IPS-15b (cell line): Measurements from ENCODE around the gene GOLIM4.
"Not testable (repeated sequence)": the region's sequence is repeated elsewhere in the genome, so short reads cannot be mapped to it uniquely, and the experiment has no call there.

ENCODE experiments used
- H3K27me3 ChIP-seq: one replicate; pipeline ENCODE4 v1.6.1; 2013; ENCODE audit warnings: low read length; ENCODE audit not compliant: control insufficient read depth, insufficient read depth
- H3K36me3 ChIP-seq: one replicate; pipeline ENCODE4 v1.6.1; 2013; ENCODE audit warnings: low read length; ENCODE audit not compliant: control insufficient read depth, insufficient read depth
- H3K4me1 ChIP-seq: one replicate; pipeline ENCODE4 v1.6.1; 2013; ENCODE audit warnings: mild to moderate bottlenecking, low read length; ENCODE audit not compliant: control insufficient read depth, insufficient read depth
- H3K4me3 ChIP-seq: one replicate; pipeline ENCODE4 v1.5.1; 2013; ENCODE audit warnings: low read depth, low read length
- H3K9ac ChIP-seq: one replicate; pipeline ENCODE4 v1.6.1; 2013; ENCODE audit warnings: low read depth, mild to moderate bottlenecking, low read length
- H3K9me3 ChIP-seq: one replicate; pipeline ENCODE4 v1.6.1; 2013; ENCODE audit warnings: mild to moderate bottlenecking, low read length; ENCODE audit not compliant: control insufficient read depth, insufficient read depth

GOLIM4 gene

GRCh38 chr3:168068346-168068745, 27.4 kb downstream of the GOLIM4 start:
- peaks cover 2% of the 10 kb centered on the region for H3K4me1 ChIP-seq

GRCh38 chr3:168066882-168067281, 28.8 kb downstream of the GOLIM4 start:
- Histone ChIP-seq H3K4me1 (no peaks in the 10 kb centered on the region), H3K4me3 (no peak overlapping the region), H3K9ac (no peak overlapping the region), H3K36me3 (no peaks in the 10 kb centered on the region), H3K9me3 (no peaks in the 10 kb centered on the region), H3K27me3 (no peaks in the 10 kb centered on the region)

More at GRCh38 chr3:168068346-168068745, 27.4 kb downstream of the GOLIM4 start:
- Histone ChIP-seq H3K9me3 (no peaks in the 10 kb centered on the region), H3K4me3 (no peak overlapping the region), H3K27me3 (no peaks in the 10 kb centered on the region), H3K9ac (no peak overlapping the region), H3K36me3 (no peaks in the 10 kb centered on the region)

DNA sequence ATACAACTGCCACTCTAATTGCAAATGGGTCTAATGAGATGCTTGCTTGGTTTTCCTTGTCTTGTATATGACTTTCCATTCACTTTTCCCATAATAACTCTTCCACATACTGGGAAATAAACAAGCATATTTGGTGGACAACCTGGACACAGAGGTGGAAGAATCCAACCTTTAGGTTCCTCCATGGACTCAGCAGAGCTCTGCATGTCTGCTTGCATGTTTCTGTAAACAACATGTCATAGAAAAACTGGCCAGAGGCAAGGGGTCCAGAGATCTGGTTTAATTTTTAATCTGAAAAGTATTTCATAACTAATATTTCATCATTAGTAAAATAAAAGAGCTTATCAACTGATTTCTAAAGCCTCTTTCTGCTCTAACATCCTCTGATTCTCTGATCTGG, 30.2 kb downstream of the GOLIM4 start:
- H3K36me3 ChIP-seq, result no peaks in the 10 kb centered on the region
- no peaks in the 10 kb centered on the region for H3K27me3 ChIP-seq
- no peak overlapping the region for H3K9ac ChIP-seq
- H3K4me3 ChIP-seq, result no peak overlapping the region
- H3K4me1 ChIP-seq, result no peaks in the 10 kb centered on the region
- H3K9me3 ChIP-seq, result no peaks in the 10 kb centered on the region

DNA sequence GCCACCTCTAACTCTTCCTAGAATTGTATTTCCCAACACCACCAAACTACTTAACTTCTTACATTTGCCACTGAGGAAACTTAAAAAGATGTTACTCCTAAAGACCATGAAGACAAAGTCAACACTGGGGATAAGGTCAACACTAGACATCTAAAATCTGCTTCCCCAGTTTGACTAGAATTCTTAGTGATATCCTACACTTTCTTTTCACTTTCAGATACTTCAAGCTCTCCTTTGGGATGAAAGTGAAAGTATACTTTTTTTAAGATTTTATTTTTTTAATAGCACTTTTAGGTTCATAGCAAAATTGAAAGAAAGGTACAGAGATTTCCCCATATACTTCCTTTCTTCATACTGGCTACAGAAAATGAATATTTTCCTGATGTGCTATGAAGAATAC, 32.6 kb downstream of the GOLIM4 start:
- Histone ChIP-seq H3K9ac (no peak overlapping the region), H3K9me3 (no peaks in the 10 kb centered on the region), H3K27me3 (no peaks in the 10 kb centered on the region), H3K4me3 (no peak overlapping the region), H3K4me1 (no peaks in the 10 kb centered on the region), H3K36me3 (no peaks in the 10 kb centered on the region)

DNA sequence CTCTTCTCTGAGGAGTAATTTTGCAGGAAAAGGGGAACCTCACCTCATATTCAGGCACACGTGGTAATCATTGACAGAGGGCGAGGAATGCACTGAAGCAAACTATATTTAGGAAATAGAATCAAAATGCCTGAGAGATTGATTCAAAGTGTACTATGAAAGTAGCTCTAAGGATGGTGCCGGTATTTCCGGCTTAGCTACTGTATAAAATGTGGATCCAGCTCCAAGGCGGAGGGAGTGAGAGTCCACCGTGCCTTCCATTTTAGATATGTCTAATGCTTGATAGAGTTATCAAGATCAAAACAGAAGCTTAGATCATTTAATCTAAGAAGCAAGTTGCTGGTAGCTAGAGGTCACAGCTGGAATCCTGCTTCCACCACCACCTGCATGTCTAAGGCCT, 33.0 kb downstream of the GOLIM4 start:
- Histone ChIP-seq H3K36me3 (no peaks in the 10 kb centered on the region), H3K4me3 (no peak overlapping the region), H3K27me3 (no peaks in the 10 kb centered on the region), H3K9ac (no peak overlapping the region), H3K9me3 (no peaks in the 10 kb centered on the region), H3K4me1 (no peaks in the 10 kb centered on the region)

DNA sequence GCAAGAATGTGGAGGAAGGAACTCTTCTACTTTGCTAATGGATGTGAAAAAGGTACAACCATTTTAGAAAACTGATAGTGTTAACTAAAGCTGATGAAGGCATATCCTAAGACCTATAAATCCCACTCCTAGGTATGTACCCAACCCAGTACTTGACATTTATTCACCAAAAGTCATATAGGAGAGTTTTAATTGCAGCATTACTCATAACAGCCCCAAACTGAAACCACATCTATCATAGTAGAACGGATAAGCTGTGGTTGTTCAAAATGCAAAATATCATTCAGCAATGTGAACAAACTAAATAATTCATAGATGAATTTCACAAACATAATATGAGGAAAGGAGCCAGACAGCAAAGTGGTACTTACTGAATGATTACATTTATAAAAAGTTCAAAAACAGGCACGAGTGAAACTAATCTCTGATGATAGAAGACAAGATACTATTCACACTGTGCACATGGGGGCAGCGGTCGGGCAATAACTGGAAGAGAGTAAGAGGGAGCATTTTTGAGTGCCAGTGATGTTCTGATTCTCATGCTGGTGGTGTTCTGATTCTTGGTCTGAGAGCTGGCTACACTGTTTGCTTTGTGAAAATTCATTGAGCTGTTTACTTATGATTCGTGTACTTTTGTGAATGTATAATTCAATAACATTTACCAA, 34.3 kb downstream of the GOLIM4 start:
- Histone ChIP-seq H3K9me3 (no peaks in the 10 kb centered on the region), H3K27me3 (no peaks in the 10 kb centered on the region), H3K36me3 (no peaks in the 10 kb centered on the region), H3K4me3 (no peak overlapping the region), H3K4me1 (no peaks in the 10 kb centered on the region), H3K9ac (no peak overlapping the region)

DNA sequence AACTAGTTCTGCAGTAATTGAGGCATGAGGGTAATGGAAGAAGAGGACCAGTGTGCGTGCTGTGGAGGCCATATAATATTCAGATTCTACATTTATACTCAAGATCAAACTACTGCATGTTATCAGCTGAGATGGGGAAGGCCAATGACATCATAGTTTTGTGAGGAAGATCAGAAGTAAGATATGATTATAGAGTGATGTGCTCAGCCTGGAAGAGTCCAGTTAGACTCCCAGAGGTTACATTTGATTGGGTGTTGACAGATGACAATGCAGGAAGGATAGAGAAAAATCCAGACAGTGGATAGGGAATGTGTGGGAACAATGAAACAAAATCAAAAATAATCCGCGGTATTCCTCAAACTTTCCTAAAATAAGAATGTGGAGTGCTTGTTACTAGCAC, 35.4 kb downstream of the GOLIM4 start:
- no peaks in the 10 kb centered on the region for H3K4me1 ChIP-seq
- no peak overlapping the region for H3K9ac ChIP-seq
- peaks cover 7% of the 10 kb centered on the region for H3K9me3 ChIP-seq
- H3K36me3 ChIP-seq, result no peaks in the 10 kb centered on the region
- H3K4me3 ChIP-seq, result no peak overlapping the region
- no peaks in the 10 kb centered on the region for H3K27me3 ChIP-seq

DNA sequence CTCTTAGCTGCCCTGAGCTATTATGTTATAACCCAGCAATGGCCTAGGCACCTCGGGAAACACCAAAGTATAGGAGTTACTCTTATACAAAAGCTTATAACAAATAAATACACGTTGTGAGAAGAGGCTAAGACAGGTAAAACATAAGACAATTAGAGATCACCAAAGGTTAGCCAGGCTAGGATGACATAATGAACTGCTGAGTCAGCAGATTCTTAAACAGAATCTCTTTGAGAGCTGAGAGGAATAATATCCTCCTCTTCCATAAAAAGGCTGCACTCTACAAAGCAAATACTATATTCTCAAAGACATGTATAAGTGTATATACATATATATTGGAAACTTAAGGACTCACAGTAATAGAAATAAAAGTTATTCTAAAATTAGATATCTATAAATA, 37.2 kb downstream of the GOLIM4 start:
- H3K9me3 ChIP-seq, result peaks cover 7% of the 10 kb centered on the region
- H3K27me3 ChIP-seq, result no peaks in the 10 kb centered on the region
- no peaks in the 10 kb centered on the region for H3K36me3 ChIP-seq
- no peak overlapping the region for H3K4me3 ChIP-seq
- no peaks in the 10 kb centered on the region for H3K4me1 ChIP-seq
- no peak overlapping the region for H3K9ac ChIP-seq

- not testable (repeated sequence) for H3K4me1 ChIP-seq, H3K27me3 ChIP-seq, H3K9me3 ChIP-seq, H3K9ac ChIP-seq, H3K36me3 ChIP-seq, H3K4me3 ChIP-seq
Measured at GRCh38 chr3:168056398-168057230, 39.1 kb downstream of the GOLIM4 start.

- Histone ChIP-seq H3K4me3 (no peak overlapping the region), H3K4me1 (no peaks in the 10 kb centered on the region)
Measured at GRCh38 chr3:168054447-168054846, 41.3 kb downstream of the GOLIM4 start.

DNA sequence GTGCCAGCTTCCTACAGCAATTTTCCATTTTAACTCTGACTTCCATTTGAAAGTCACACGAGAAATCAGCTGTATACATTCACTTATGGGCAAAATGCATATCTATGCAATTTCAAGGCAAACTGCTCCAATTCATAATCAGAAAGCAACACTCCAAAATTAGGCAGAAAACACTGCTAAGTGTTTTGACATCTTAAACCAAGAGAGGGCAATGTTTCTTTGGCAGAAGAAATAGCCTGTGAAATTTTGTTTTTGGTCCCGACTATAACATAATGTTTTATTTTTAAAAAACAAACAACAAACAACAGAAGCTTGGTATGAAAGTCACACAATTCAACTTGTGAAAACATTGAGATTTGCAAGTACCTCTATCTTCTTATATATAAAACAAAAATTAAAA, 42.6 kb downstream of the GOLIM4 start:
- Histone ChIP-seq H3K9me3 (peaks cover 7% of the 10 kb centered on the region), H3K9ac (no peak overlapping the region), H3K4me3 (no peak overlapping the region), H3K36me3 (no peaks in the 10 kb centered on the region), H3K4me1 (no peaks in the 10 kb centered on the region), H3K27me3 (no peaks in the 10 kb centered on the region)

More at GRCh38 chr3:168054447-168054846, 41.3 kb downstream of the GOLIM4 start:
- no peaks in the 10 kb centered on the region for H3K27me3 ChIP-seq
- H3K9ac ChIP-seq, result no peak overlapping the region
- peaks cover 7% of the 10 kb centered on the region for H3K9me3 ChIP-seq
- no peaks in the 10 kb centered on the region for H3K36me3 ChIP-seq

DNA sequence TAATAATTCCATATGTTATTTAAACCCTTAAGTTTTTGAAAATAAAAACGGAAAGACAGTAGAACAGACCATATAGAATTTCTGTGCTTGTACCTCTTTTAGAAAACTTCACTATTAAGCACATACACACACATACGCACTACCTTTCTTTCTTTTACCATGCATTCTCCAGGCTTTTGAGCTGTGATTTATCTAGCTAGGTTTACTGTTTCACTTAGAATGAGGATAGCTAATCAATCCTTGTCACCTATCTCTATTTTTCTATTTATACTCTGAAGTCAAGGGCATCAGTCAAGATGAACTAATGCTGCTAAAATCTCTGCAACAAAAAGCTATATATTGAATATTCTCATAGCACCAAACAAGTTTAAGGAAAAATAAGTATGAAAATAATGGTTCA, 43.2 kb downstream of the GOLIM4 start:
- Histone ChIP-seq H3K9me3 (peaks cover 7% of the 10 kb centered on the region), H3K27me3 (no peaks in the 10 kb centered on the region), H3K4me1 (no peaks in the 10 kb centered on the region), H3K9ac (no peak overlapping the region), H3K36me3 (no peaks in the 10 kb centered on the region), H3K4me3 (no peak overlapping the region)
